Measurements from ENCODE around the gene PIGBOS1.

The PIGBOS1 gene

DNA sequence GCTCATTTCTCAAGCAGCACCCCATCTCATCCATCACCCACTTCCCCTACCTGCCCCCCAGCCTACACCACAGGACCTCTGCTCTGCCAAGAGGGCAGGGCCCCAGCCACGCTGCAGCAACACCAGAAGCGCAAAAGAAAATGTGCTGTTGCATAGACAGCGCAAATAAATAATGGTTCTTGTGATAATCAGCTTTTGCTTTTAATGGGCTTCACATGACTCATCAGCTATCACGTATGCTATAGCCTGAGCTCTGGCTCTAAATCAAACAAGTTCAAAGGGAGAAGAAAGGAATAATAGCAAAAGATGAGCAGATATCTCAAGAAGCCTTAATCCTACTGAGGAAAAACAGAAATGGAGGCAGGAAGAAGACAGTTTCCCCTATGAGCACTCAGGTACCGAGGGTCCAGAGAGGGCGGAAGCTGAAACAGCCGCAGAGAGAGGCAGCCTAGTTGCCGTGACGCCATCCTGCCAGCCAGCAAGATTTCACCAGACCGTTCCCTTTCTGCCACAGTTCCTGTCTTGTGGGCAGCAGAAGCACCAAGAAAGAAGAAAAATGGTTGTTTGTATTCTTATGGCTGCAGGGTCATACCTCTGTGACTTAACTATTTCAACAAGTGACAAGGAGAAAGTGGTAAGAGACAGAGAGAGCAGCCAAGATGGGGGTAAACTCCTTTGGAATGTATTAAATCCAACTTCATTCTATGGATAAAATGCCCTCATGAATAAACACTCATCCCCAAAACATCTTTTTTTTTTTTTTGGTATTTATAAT lies 51.3 kb downstream of the PIGBOS1 start:
- H3K27ac ChIP-seq (ENCODE audit: low read depth, low read length), result no peak overlapping the region
- H3K27me3 ChIP-seq (ENCODE audit: insufficient read depth, low read length), result no peaks in the 10 kb centered on the region
- H3K4me3 ChIP-seq (ENCODE audit: low read depth, low read length), result no peak overlapping the region
- peaks cover 4% of the 10 kb centered on the region for H3K4me1 ChIP-seq (ENCODE audit: control insufficient read depth, insufficient read depth, low read length, unreplicated experiment)
- H3K36me3 ChIP-seq (ENCODE audit: insufficient read depth, low read length), result no peaks in the 10 kb centered on the region
- no peak overlapping the region for H2AFZ ChIP-seq (ENCODE audit: low read length, unreplicated experiment)
- peaks cover 5% of the 10 kb centered on the region for H3K79me2 ChIP-seq (ENCODE audit: control insufficient read depth, insufficient read depth, low read length, unreplicated experiment)

Data from ACC112 (cell line).